Cardiac fibroblast (primary cell): ENCODE data around the gene CAMK2G.
A peak's percentile ranks its signal among the peaks of the same experiment; 100 is the strongest.

Experiments
- DNase-seq, 2 donors: peaks; one replicate each; pipeline versions ENCODE4 v3.0.0 to v3.0.0-alpha.2; 2010; ENCODE audit warnings: low read depth in 2 of 2
- H3K4me3 ChIP-seq, 2 donors: replicated peaks in 1 of 2; 1 replicate in 1 of 2; 2 replicates in 1 of 2; pipeline ENCODE4 v1.5.1; 2011; ENCODE audit warnings: low read depth in 2 of 2, low read length in 2 of 2, mild to moderate bottlenecking in 2 of 2, moderate library complexity in 1 of 2
- CTCF ChIP-seq: IDR thresholded peaks from one replicate; pipeline ENCODE4 v1.5.1; 2011; ENCODE audit warnings: low read depth, mild to moderate bottlenecking, low read length, inconsistent platforms

Gene CAMK2G

GRCh38 chr10:73873142-73873837, 1.1 kb downstream of the CAMK2G start:
- H3K4me3 ChIP-seq, result peak overlapping the region; percentile 69 to 74
- no peak for DNase-seq
- TF ChIP-seq CTCF, result no peak

GRCh38 chr10:73872190-73872710, 2.1 kb downstream of the CAMK2G start:
- no peak for DNase-seq

GRCh38 chr10:73871295-73872189, 2.8 kb downstream of the CAMK2G start:
- TF ChIP-seq CTCF, result no peak
- no peak overlapping the region for H3K4me3 ChIP-seq
- DNase-seq, result no peak

More at GRCh38 chr10:73872190-73872710, 2.1 kb downstream of the CAMK2G start:
- no peak overlapping the region for H3K4me3 ChIP-seq
- peak; percentile 31 for TF ChIP-seq CTCF

GRCh38 chr10:73868655-73869195, 5.6 kb downstream of the CAMK2G start:
- no peak for DNase-seq
- no peak for TF ChIP-seq CTCF
- H3K4me3 ChIP-seq, result no peak overlapping the region

GRCh38 chr10:73867871-73868631, 6.3 kb downstream of the CAMK2G start:
- TF ChIP-seq CTCF, result no peak
- H3K4me3 ChIP-seq, result no peak overlapping the region
- DNase-seq, result no peak

GRCh38 chr10:73867126-73867807, 7.1 kb downstream of the CAMK2G start:
- no peak overlapping the region for H3K4me3 ChIP-seq
- no peak for DNase-seq
- TF ChIP-seq CTCF, result no peak
